Mesendoderm (in vitro differentiated cells): Measurements from ENCODE around the gene RC3H1.
"Not testable (repeated sequence)": the region's sequence is repeated elsewhere in the genome, so short reads cannot be mapped to it uniquely, and the experiment has no call there.

ENCODE experiments used
- DNase-seq: peaks from one replicate; pipeline ENCODE4 v3.0.0; 2013
- H2AK5ac ChIP-seq: 2 replicates; pipeline ENCODE4 v1.6.1; 2013; ENCODE audit warnings: low read length, inconsistent platforms
- H2BK120ac ChIP-seq: 2 replicates; pipeline ENCODE4 v1.6.1; 2013; ENCODE audit warnings: low read depth, mild to moderate bottlenecking, low read length, moderate library complexity, mixed read lengths
- H2BK15ac ChIP-seq: replicated peaks from 2 replicates; pipeline ENCODE4 v1.6.1; 2013; ENCODE audit warnings: low read depth, mild to moderate bottlenecking, moderate library complexity
- H2BK5ac ChIP-seq: 2 replicates; pipeline ENCODE4 v1.6.1; 2013; ENCODE audit warnings: low read length, inconsistent platforms
- H3K18ac ChIP-seq: 2 replicates; pipeline ENCODE4 v1.6.1; 2013; ENCODE audit warnings: mild to moderate bottlenecking, low read length, mixed read lengths
- H3K23ac ChIP-seq: one replicate; pipeline ENCODE4 v1.6.1; 2013; ENCODE audit warnings: low read length
- H3K27ac ChIP-seq: 2 replicates; pipeline ENCODE4 v1.5.1; 2013; ENCODE audit warnings: low read depth, mild to moderate bottlenecking, inconsistent platforms, low read length, moderate library complexity
- H3K27me3 ChIP-seq: 2 replicates; pipeline ENCODE4 v1.6.1; 2013; ENCODE audit warnings: low read length, control low read depth, mild to moderate bottlenecking, inconsistent platforms; ENCODE audit not compliant: insufficient read depth, poor library complexity
- H3K36me3 ChIP-seq: 2 replicates; pipeline ENCODE4 v1.6.1; 2013; ENCODE audit warnings: low read length, inconsistent platforms; ENCODE audit not compliant: control insufficient read depth, insufficient read depth
- H3K4ac ChIP-seq: one replicate; pipeline ENCODE4 v1.6.1; 2013; ENCODE audit warnings: low read depth, mild to moderate bottlenecking, low read length, moderate library complexity
- H3K4me1 ChIP-seq: 2 replicates; pipeline ENCODE4 v1.6.1; 2013; ENCODE audit warnings: low read depth, low read length, inconsistent platforms; ENCODE audit not compliant: control insufficient read depth
- H3K4me2 ChIP-seq: 2 replicates; pipeline ENCODE4 v1.6.1; 2013; ENCODE audit warnings: low read length
- H3K4me3 ChIP-seq: 2 replicates; pipeline ENCODE4 v1.5.1; 2013; ENCODE audit warnings: mild to moderate bottlenecking, low read length
- H3K56ac ChIP-seq: one replicate; pipeline ENCODE4 v1.6.1; 2013; ENCODE audit warnings: low read length
- H3K79me1 ChIP-seq: 2 replicates; pipeline ENCODE4 v1.6.1; 2013; ENCODE audit warnings: low read length, inconsistent platforms
- H3K79me2 ChIP-seq: 2 replicates; pipeline ENCODE4 v1.6.1; 2013; ENCODE audit warnings: mild to moderate bottlenecking, low read length; ENCODE audit not compliant: control insufficient read depth, insufficient read depth
- H3K9ac ChIP-seq: 2 replicates; pipeline ENCODE4 v1.6.1; 2013; ENCODE audit warnings: low read length, inconsistent platforms
- H4K5ac ChIP-seq: one replicate; pipeline ENCODE4 v1.6.1; 2013; ENCODE audit warnings: low read length
- H4K8ac ChIP-seq: one replicate; pipeline ENCODE4 v1.6.1; 2013; ENCODE audit warnings: low read depth, mild to moderate bottlenecking, control low read depth, low read length, moderate library complexity
- WGBS: extraction: QIAGEN DNeasy Blood & Tissue Kit; methylation state at CpG from one replicate; pipeline ENCODE4 v1.1.7; 2013; ENCODE audit warnings: low lambda C conversion rate, missing lambda C conversion rate; ENCODE audit not compliant: insufficient coverage; ENCODE audit errors: extremely low coverage; 5-methylcytosine and 5-hydroxymethylcytosine counted together

The RC3H1 gene

GRCh38 chr1:174044418-174045222 is 22.5 kb upstream of the RC3H1 start:
- H3K23ac ChIP-seq: no peak overlapping the region

GRCh38 chr1:174042509-174042908 is 20.4 kb upstream of the RC3H1 start:
- not testable (repeated sequence) for H3K79me2 ChIP-seq, H2BK120ac ChIP-seq, H3K18ac ChIP-seq, H3K79me1 ChIP-seq, H3K27me3 ChIP-seq, H4K5ac ChIP-seq, H3K4me2 ChIP-seq, H3K36me3 ChIP-seq, H3K9ac ChIP-seq, DNase-seq, H3K4me3 ChIP-seq, H2BK15ac ChIP-seq, H3K4ac ChIP-seq, H3K23ac ChIP-seq, H3K27ac ChIP-seq, H2BK5ac ChIP-seq, H4K8ac ChIP-seq, H3K4me1 ChIP-seq, H2AK5ac ChIP-seq, H3K56ac ChIP-seq
- no CpG with 5 or more reads among the region's 5 CpGs for WGBS

More at GRCh38 chr1:174044418-174045222, 22.5 kb upstream of the RC3H1 start:
- Histone ChIP-seq H3K4me3 (no peak overlapping the region), H2AK5ac (no peak overlapping the region), H3K56ac (no peak overlapping the region), H3K9ac (no peak overlapping the region), H3K79me1 (no peaks in the 10 kb centered on the region), H2BK120ac (no peak overlapping the region), H3K27ac (no peak overlapping the region), H2BK15ac (no peak overlapping the region), H3K36me3 (no peaks in the 10 kb centered on the region), H4K8ac (no peak overlapping the region), H2BK5ac (no peak overlapping the region), H3K4me2 (no peak overlapping the region), H3K4ac (no peak overlapping the region), H3K79me2 (no peaks in the 10 kb centered on the region), H3K4me1 (no peaks in the 10 kb centered on the region), H3K27me3 (no peaks in the 10 kb centered on the region), H3K18ac (no peak overlapping the region), H4K5ac (no peak overlapping the region)
- WGBS: no CpG with 5 or more reads among the region's 4 CpGs
- DNase-seq: no peak

GRCh38 chr1:174041369-174041768 is 19.2 kb upstream of the RC3H1 start:
- no peak overlapping the region for H3K4me3 ChIP-seq
- H3K9ac ChIP-seq: no peak overlapping the region
- no CpG with 5 or more reads among the region's 1 CpG for WGBS
- no peak overlapping the region for H3K4me2 ChIP-seq
- H3K27ac ChIP-seq: no peak overlapping the region
- H3K79me2 ChIP-seq: no peaks in the 10 kb centered on the region
- no peaks in the 10 kb centered on the region for H3K27me3 ChIP-seq
- H3K4me1 ChIP-seq: no peaks in the 10 kb centered on the region
- no peak for DNase-seq
- no peak overlapping the region for H4K8ac ChIP-seq
- no peak overlapping the region for H3K18ac ChIP-seq
- no peaks in the 10 kb centered on the region for H3K36me3 ChIP-seq
- no peaks in the 10 kb centered on the region for H3K79me1 ChIP-seq
- no peak overlapping the region for H4K5ac ChIP-seq
- no peak overlapping the region for H2BK120ac ChIP-seq
- no peak overlapping the region for H3K56ac ChIP-seq
- H2BK5ac ChIP-seq: no peak overlapping the region
- H2BK15ac ChIP-seq: no peak overlapping the region
- no peak overlapping the region for H2AK5ac ChIP-seq
- H3K4ac ChIP-seq: no peak overlapping the region
- H3K23ac ChIP-seq: no peak overlapping the region

GRCh38 chr1:174040387-174040786 is 18.2 kb upstream of the RC3H1 start:
- Histone ChIP-seq H3K4me2 (no peak overlapping the region), H2BK120ac (no peak overlapping the region), H3K56ac (no peak overlapping the region), H3K4me3 (no peak overlapping the region), H3K36me3 (no peaks in the 10 kb centered on the region), H3K18ac (no peak overlapping the region), H2BK15ac (no peak overlapping the region), H3K4me1 (no peaks in the 10 kb centered on the region), H4K5ac (no peak overlapping the region), H3K27ac (no peak overlapping the region), H2BK5ac (no peak overlapping the region), H3K27me3 (no peaks in the 10 kb centered on the region), H3K79me2 (no peaks in the 10 kb centered on the region), H3K79me1 (no peaks in the 10 kb centered on the region), H3K4ac (no peak overlapping the region), H3K23ac (no peak overlapping the region), H4K8ac (no peak overlapping the region), H2AK5ac (no peak overlapping the region), H3K9ac (no peak overlapping the region)
- WGBS: no CpG with 5 or more reads among the region's 2 CpGs
- no peak for DNase-seq

- Histone ChIP-seq H3K4ac (no peak overlapping the region), H2BK15ac (no peak overlapping the region), H2BK120ac (no peak overlapping the region), H3K23ac (no peak overlapping the region), H3K4me1 (no peaks in the 10 kb centered on the region), H3K79me1 (no peaks in the 10 kb centered on the region), H3K56ac (no peak overlapping the region), H3K27me3 (no peaks in the 10 kb centered on the region), H3K4me2 (no peak overlapping the region), H3K36me3 (no peaks in the 10 kb centered on the region), H3K9ac (no peak overlapping the region), H2AK5ac (no peak overlapping the region), H3K79me2 (no peaks in the 10 kb centered on the region), H2BK5ac (no peak overlapping the region), H4K5ac (no peak overlapping the region), H4K8ac (no peak overlapping the region), H3K18ac (no peak overlapping the region), H3K27ac (no peak overlapping the region), H3K4me3 (no peak overlapping the region)
- no peak for DNase-seq
- no CpG with 5 or more reads among the region's 1 CpG for WGBS
These were observed 16.9 kb upstream of the RC3H1 start for GRCh38 chr1:174039027-174039426.

GRCh38 chr1:174036798-174037197 is 14.6 kb upstream of the RC3H1 start:
- no peak overlapping the region for H3K4ac ChIP-seq
- no peak overlapping the region for H3K56ac ChIP-seq
- H3K23ac ChIP-seq: no peak overlapping the region
- H2BK5ac ChIP-seq: no peak overlapping the region
- H2AK5ac ChIP-seq: no peak overlapping the region
- no peaks in the 10 kb centered on the region for H3K27me3 ChIP-seq
- H3K4me2 ChIP-seq: no peak overlapping the region
- DNase-seq: no peak
- H3K79me1 ChIP-seq: no peaks in the 10 kb centered on the region
- no peak overlapping the region for H3K9ac ChIP-seq
- no peak overlapping the region for H3K4me3 ChIP-seq
- no peak overlapping the region for H2BK120ac ChIP-seq
- H3K79me2 ChIP-seq: no peaks in the 10 kb centered on the region
- H3K27ac ChIP-seq: no peak overlapping the region
- no peak overlapping the region for H3K18ac ChIP-seq
- H4K8ac ChIP-seq: no peak overlapping the region
- H2BK15ac ChIP-seq: no peak overlapping the region
- H4K5ac ChIP-seq: no peak overlapping the region
- H3K36me3 ChIP-seq: no peaks in the 10 kb centered on the region
- no peaks in the 10 kb centered on the region for H3K4me1 ChIP-seq
